GM18868 (cell line): ENCODE measurements around the gene GPR132.
"Not testable (repeated sequence)": the region's sequence is repeated elsewhere in the genome, so short reads cannot be mapped to it uniquely, and the experiment has no call there.

Experiments used
- ATAC-seq: cut with Tn5 transposase; IDR thresholded peaks from one replicate; pipeline ENCODE4 v1.9.1; 2021; ENCODE audit warnings: mild to moderate bottlenecking, moderate library complexity; ENCODE audit not compliant: unreplicated experiment

The GPR132 gene

GRCh38 chr14:105045710-105046326, 19.4 kb downstream of the GPR132 start:
- peak; percentile 67 for ATAC-seq

GRCh38 chr14:105043641-105044040, 21.6 kb downstream of the GPR132 start:
- no peak for ATAC-seq

GRCh38 chr14:105042813-105043212, 22.4 kb downstream of the GPR132 start:
- no peak for ATAC-seq

- ATAC-seq: no peak
These were observed 23.1 kb downstream of the GPR132 start for GRCh38 chr14:105041841-105042765.

GRCh38 chr14:105039458-105040205, 25.6 kb downstream of the GPR132 start:
- no peak for ATAC-seq

GRCh38 chr14:105035616-105036015, 29.6 kb downstream of the GPR132 start:
- ATAC-seq: not testable (repeated sequence)

- no peak for ATAC-seq
These were observed 30.8 kb downstream of the GPR132 start for GRCh38 chr14:105034315-105035039.

- not testable (repeated sequence) for ATAC-seq
These were observed 31.8 kb downstream of the GPR132 start for GRCh38 chr14:105033412-105033900.

GRCh38 chr14:105032451-105032901, 32.8 kb downstream of the GPR132 start:
- not testable (repeated sequence) for ATAC-seq

GRCh38 chr14:105030836-105031396, 34.3 kb downstream of the GPR132 start:
- no peak for ATAC-seq

- no peak for ATAC-seq
These were observed 35.0 kb downstream of the GPR132 start for GRCh38 chr14:105030194-105030593.

GRCh38 chr14:105029402-105029801, 35.8 kb downstream of the GPR132 start:
- no peak for ATAC-seq

- ATAC-seq: no peak
These were observed 36.8 kb downstream of the GPR132 start for GRCh38 chr14:105028251-105028927.

- not testable (repeated sequence) for ATAC-seq
These were observed 37.5 kb downstream of the GPR132 start for GRCh38 chr14:105027718-105028117.

GRCh38 chr14:105026802-105027563, 38.2 kb downstream of the GPR132 start:
- ATAC-seq: no peak

- no peak for ATAC-seq
These were observed 39.0 kb downstream of the GPR132 start for GRCh38 chr14:105026033-105026785.

- ATAC-seq: no peak
These were observed 39.8 kb downstream of the GPR132 start for GRCh38 chr14:105025429-105025828.
